HepG2 (cell line): Measurements from ENCODE around the gene DGCR8. TPM values are rescaled to one million over a fixed set of nuclear protein-coding genes. Genes with fewer than 3 reads are reported as not detected.

Experiments used
- ATAC-seq: fragments of 200-7000 bp; cut with Tn5 transposase; 3 replicates; pipeline ENCODE4 v1.9.1; 2020; ENCODE audit warnings: mild to moderate bottlenecking, moderate library complexity
- BruUV-seq: library from RNA; stranded (reverse); fragments of 400-500 nt; replicated peaks from 2 replicates; lab custom pipeline; 2021; lab: Mats Ljungman, UMichigan
- CTCF ChIA-PET: fragments of 300-600 bp; formaldehyde crosslinking; extraction: SDS; loops from one replicate; lab custom pipeline; 2021; ENCODE audit warnings: low total read pairs, inconsistent platforms, low intra/inter-chr PET ratio; lab: Yijun Ruan, JAX
- POLR2A ChIA-PET: fragments of 350-600 bp; sonication (Branson Sonifier 250); formaldehyde crosslinking; loops from one replicate; lab custom pipeline; 2020; ENCODE audit warnings: antibody characterized with exemption, inconsistent platforms; lab: Yijun Ruan, JAX
- DNase-seq: peaks from one replicate; pipeline ENCODE4 v3.0.0-alpha.2; 2015; ENCODE audit warnings: low spot score
- FAIRE-seq: peaks from 3 replicates; lab custom pipeline; 2011; peaks lifted over from hg19 to GRCh38; lab: Jason Lieb, UNC
- H2AFZ ChIP-seq: one replicate; pipeline ENCODE4 v1.6.1; 2011; ENCODE audit warnings: low read length, inconsistent platforms
- H3K27ac ChIP-seq: fragments of 300-600 bp; 3 replicates; pipeline ENCODE4 v1.8.0; 2011; ENCODE audit warnings: mixed run types, mild to moderate bottlenecking, mixed read lengths, low read length, inconsistent platforms; ENCODE audit not compliant: insufficient read depth; ENCODE audit errors: extremely low read length
- H3K27me3 ChIP-seq, 2 experiments: fragments of 200-600 bp in 1 of 2; 2 replicates in 1 of 2; 3 replicates in 1 of 2; pipeline versions ENCODE4 v1.6.0 to v1.8.0; 2011; ENCODE audit warnings: low read length in 2 of 2, mild to moderate bottlenecking in 2 of 2, moderate library complexity in 2 of 2, inconsistent platforms in 1 of 2; ENCODE audit not compliant: insufficient read depth in 2 of 2, control insufficient read depth in 1 of 2
- H3K36me3 ChIP-seq, 2 experiments: fragments of 200-600 bp in 1 of 2; replicated peaks in 1 of 2; 2 replicates in 1 of 2; 3 replicates in 1 of 2; pipeline versions ENCODE4 v1.5.1 to v1.8.0; 2011; ENCODE audit warnings: low read length in 2 of 2, inconsistent platforms in 1 of 2; ENCODE audit not compliant: insufficient read depth in 2 of 2, control insufficient read depth in 1 of 2
- H3K4me1 ChIP-seq: 2 replicates; pipeline ENCODE4 v1.5.1; 2012; ENCODE audit warnings: low read length, inconsistent platforms; ENCODE audit not compliant: insufficient read depth
- H3K4me2 ChIP-seq: 2 replicates; pipeline ENCODE4 v1.6.0; 2011; ENCODE audit warnings: low read depth, low read length, inconsistent platforms
- H3K4me3 ChIP-seq, 3 experiments: fragments of 200-600 bp in 1 of 3; sonication (generic), shearing (Covaris generic) in 1 of 3; replicated peaks in 1 of 3; 2 replicates each; pipeline ENCODE4 v1.5.1; 2011 to 2016; ENCODE audit warnings: low read length in 3 of 3, inconsistent platforms in 2 of 3, low read depth in 2 of 3, mild to moderate bottlenecking in 2 of 3, control low read depth in 1 of 3, mixed read lengths in 1 of 3; ENCODE audit not compliant: insufficient read depth in 1 of 3
- H3K79me2 ChIP-seq: one replicate; pipeline ENCODE4 v1.6.1; 2011; ENCODE audit warnings: low read length, inconsistent platforms; ENCODE audit not compliant: insufficient read depth
- H3K9ac ChIP-seq: 2 replicates; pipeline ENCODE4 v1.6.0; 2011; ENCODE audit warnings: mild to moderate bottlenecking, low read depth, low read length, inconsistent platforms; ENCODE audit not compliant: insufficient read depth
- H3K9me3 ChIP-seq: 2 replicates; pipeline ENCODE4 v1.5.1; 2012; ENCODE audit warnings: mild to moderate bottlenecking, low read length
- H4K20me1 ChIP-seq: 2 replicates; pipeline ENCODE4 v1.6.0; 2011; ENCODE audit warnings: inconsistent platforms, mild to moderate bottlenecking, low read length, moderate library complexity; ENCODE audit not compliant: insufficient read depth
- ATAD3A ChIP-seq: sonication (generic); formaldehyde crosslinking; IDR thresholded peaks from 2 replicates; pipeline ENCODE4 v1.4.0; 2020; ENCODE audit warnings: missing genetic modification reagents
- ATM ChIP-seq: fragments of 450-650 bp; IDR thresholded peaks from 2 replicates; pipeline ENCODE4 v1.7.1; 2017; ENCODE audit warnings: mild to moderate bottlenecking, borderline replicate concordance
- CBX5 ChIP-seq: sonication (generic); formaldehyde crosslinking; IDR thresholded peaks from 2 replicates; pipeline ENCODE4 v1.4.0; 2020; ENCODE audit warnings: missing genetic modification reagents, borderline replicate concordance
- CHD2 ChIP-seq: IDR thresholded peaks from 2 replicates; pipeline ENCODE4 v1.6.1; 2011; ENCODE audit warnings: low read depth, low read length, improper control_type of control experiment
- IRF1 ChIP-seq: sonication (generic); formaldehyde crosslinking; IDR thresholded peaks from 2 replicates; pipeline ENCODE4 v1.4.0; 2020; ENCODE audit warnings: low read depth, mild to moderate bottlenecking, missing genetic modification reagents
- KAT2B ChIP-seq: fragments of 150-350 bp; IDR thresholded peaks from 2 replicates; pipeline ENCODE4 v1.6.1; 2014; ENCODE audit warnings: low read depth, low read length, borderline replicate concordance
- NFYC ChIP-seq: IDR thresholded peaks from 2 replicates; pipeline ENCODE4 v1.6.1; 2016; ENCODE audit warnings: missing genetic modification reagents, missing compliant biosample characterization
- PAF1 ChIP-seq: IDR thresholded peaks from 2 replicates; pipeline ENCODE4 v1.6.1; 2016; ENCODE audit warnings: missing genetic modification reagents, missing compliant biosample characterization
- PATZ1 ChIP-seq: sonication (generic); formaldehyde crosslinking; IDR thresholded peaks from 2 replicates; pipeline ENCODE4 v1.4.0; 2020; ENCODE audit warnings: missing genetic modification reagents
- RFX3 ChIP-seq: IDR thresholded peaks from 2 replicates; pipeline ENCODE4 v1.6.1; 2016; ENCODE audit warnings: missing biosample characterization, missing genetic modification reagents
- SAP130 ChIP-seq: IDR thresholded peaks from 2 replicates; pipeline ENCODE4 v1.6.1; 2016; ENCODE audit warnings: low read depth
- ZFP62 ChIP-seq: sonication (generic); formaldehyde crosslinking; IDR thresholded peaks from 2 replicates; pipeline ENCODE4 v1.4.0; 2020; ENCODE audit warnings: missing genetic modification reagents
- ZNF816 ChIP-seq: sonication (generic); formaldehyde crosslinking; IDR thresholded peaks from 2 replicates; pipeline ENCODE4 v1.8.0; 2022; ENCODE audit warnings: missing genetic modification reagents, mild to moderate bottlenecking, borderline replicate concordance
- ZNF891 ChIP-seq: sonication (generic); formaldehyde crosslinking; IDR thresholded peaks from 2 replicates; pipeline ENCODE4 v1.5.0; 2020; ENCODE audit warnings: mild to moderate bottlenecking, missing genetic modification reagents
- WGBS: methylation state at CpG from one replicate; pipeline ENCODE4 v1.1.6; 2017; ENCODE audit warnings: low lambda C conversion rate; 5-methylcytosine and 5-hydroxymethylcytosine counted together
- in situ Hi-C: cut with HindIII; loops from 2 replicates; pipeline ENCODE4 v1.10.0; 2017; ENCODE audit warnings: low pct_unique_long_range_greater_than_20kb; ENCODE audit not compliant: extremely low pct_ligation_motif_present
- intact Hi-C: fragments of 100-400 bp; cut with micrococcal nuclease; formaldehyde crosslinking; loops from one replicate; pipeline ENCODE4 v1.10.0; 2022; ENCODE audit not compliant: unreplicated experiment
- polyA plus RNA-seq, 8 experiments: library from polyadenylated mRNA; depleted of rRNA in 3 of 8; stranded (reverse) in 7 of 8; unstranded in 1 of 8; fragments of >200 nt; fragmentation: Illumina TruSeq in 4 of 8; extraction: Trizol in 4 of 8; gene quantifications; 2 replicates each; pipeline versions ENCODE4 v1.2.1 to v1.2.3, GENCODE V29; 2011 to 2016; ENCODE audit warnings: low read depth in 4 of 8, missing spikeins in 1 of 8, mixed read lengths in 1 of 8; ENCODE audit not compliant: insufficient read depth in 1 of 8
- total RNA-seq, 5 experiments: library from RNA; depleted of rRNA; stranded (reverse); fragments of >200 nt; fragmentation: Illumina TruSeq; extraction: Trizol; gene quantifications; 2 replicates each; pipeline ENCODE4 v1.2.3, GENCODE V29; 2016; ENCODE audit warnings: low read depth in 1 of 5

DGCR8 gene
- total and polyA plus RNA-seq, 2 of the 13 experiments (the other 11 are each of a cell fraction or from before 2014, with no cell fraction given) = 10.2 to 23.2 TPM

- in situ Hi-C loops = no loop called here
- ChIA-PET POLR2A (no interaction called here), CTCF (no interaction called here)
- ATAC-seq (no peak), FAIRE-seq (no peak), DNase-seq (no peak)
- no peak for TF ChIP-seq ZNF816 (CRISPR knock-in tag)
- no peak for TF ChIP-seq PAF1 (CRISPR knock-in tag)
- no peak for TF ChIP-seq CHD2
- no peak for TF ChIP-seq IRF1 (CRISPR knock-in tag)
- TF ChIP-seq KAT2B = no peak
- TF ChIP-seq ATM = no peak
- Histone ChIP-seq H3K79me2 (peaks cover 22% of the 10 kb centered on the region), H3K4me3 (no peak overlapping the region), H3K27ac (no peak overlapping the region), H4K20me1 (no peaks in the 10 kb centered on the region), H3K36me3 (peaks cover 29 to 89% of the 10 kb centered on the region in 2 experiments), H3K27me3 (no peaks in the 10 kb centered on the region), H3K4me2 (no peak overlapping the region), H3K9me3 (no peaks in the 10 kb centered on the region), H3K4me1 (peaks cover 8% of the 10 kb centered on the region; the same call in 1 of the 2 replicates), H2AFZ (no peak overlapping the region), H3K9ac (no peak overlapping the region)
- 98% methylated on average over 5 of the region's 6 CpGs for WGBS
- intact Hi-C loops = no loop called here
- BruUV-seq = no TSS peak
These were observed 19.2 kb downstream of the DGCR8 start for GRCh38 chr22:20099099-20099711.

- in situ Hi-C loops = no loop called here
- WGBS = 85% methylated on average over 8 of the region's 8 CpGs
- no peak overlapping the region for H3K4me3 ChIP-seq
- ChIA-PET POLR2A (no interaction called here), CTCF (no interaction called here)
- peaks cover 18% of the 10 kb centered on the region for H3K79me2 ChIP-seq
- intact Hi-C loops = no loop called here
- ATAC-seq (no peak; the same call in 2 of the 3 replicates), DNase-seq (no peak), FAIRE-seq (no peak)
- H3K4me1 ChIP-seq = peaks cover 8% of the 10 kb centered on the region; the same call in 1 of the 2 replicates
- H4K20me1 ChIP-seq = no peaks in the 10 kb centered on the region
- H3K27ac ChIP-seq = no peak overlapping the region
- no peaks in the 10 kb centered on the region for H3K9me3 ChIP-seq
- peaks cover 39 to 88% of the 10 kb centered on the region in 2 experiments for H3K36me3 ChIP-seq
- BruUV-seq = no TSS peak
- no peak overlapping the region for H2AFZ ChIP-seq
- no peak overlapping the region for H3K9ac ChIP-seq
- no peak overlapping the region for H3K4me2 ChIP-seq
- no peaks in the 10 kb centered on the region for H3K27me3 ChIP-seq
- TF ChIP-seq RFX3 (CRISPR knock-in tag) = no peak
- TF ChIP-seq SAP130 (CRISPR knock-in tag) = no peak
- no peak for TF ChIP-seq ZNF891
- no peak for TF ChIP-seq ZFP62 (CRISPR knock-in tag)
- TF ChIP-seq NFYC (CRISPR knock-in tag) = no peak
- TF ChIP-seq ATAD3A (CRISPR knock-in tag) = no peak
- no peak for TF ChIP-seq PATZ1
- no peak for TF ChIP-seq CBX5
These were observed 21.6 kb downstream of the DGCR8 start for GRCh38 chr22:20101638-20102037.
